Liver (tissue), 9 donors: ENCODE results near the gene GP1BB. TPM values are rescaled to one million over a fixed set of nuclear protein-coding genes. Genes with fewer than 3 reads are reported as not detected.

Source experiments
- DNase-seq: peaks from one replicate; pipeline ENCODE4 v3.0.0-alpha.2; 2017; ENCODE audit warnings: low spot score
- H3K27ac ChIP-seq, 2 donors: one replicate each; pipeline ENCODE4 v1.7.0; 2013; ENCODE audit warnings: inconsistent platforms in 2 of 2, low read length in 2 of 2, control low read depth in 1 of 2, low read depth in 1 of 2, mild to moderate bottlenecking in 1 of 2
- H3K27me3 ChIP-seq, 4 donors: one replicate each; pipeline versions ENCODE4 v1.6.1 to v1.7.0; 2013; ENCODE audit warnings: low read length in 3 of 4, inconsistent platforms in 1 of 4, mild to moderate bottlenecking in 1 of 4, moderate library complexity in 1 of 4; ENCODE audit not compliant: control insufficient read depth in 4 of 4, insufficient read depth in 4 of 4
- H3K36me3 ChIP-seq, 4 donors: one replicate each; pipeline versions ENCODE4 v1.6.1 to v1.7.0; 2013; ENCODE audit warnings: low read length in 3 of 4, mild to moderate bottlenecking in 3 of 4, low read depth in 1 of 4, moderate library complexity in 1 of 4; ENCODE audit not compliant: control insufficient read depth in 4 of 4, insufficient read depth in 3 of 4
- H3K4me1 ChIP-seq, 4 donors: one replicate each; pipeline versions ENCODE4 v1.6.1 to v1.7.0; 2013; ENCODE audit warnings: low read length in 3 of 4, mild to moderate bottlenecking in 3 of 4, moderate library complexity in 1 of 4; ENCODE audit not compliant: control insufficient read depth in 4 of 4, insufficient read depth in 4 of 4
- H3K4me3 ChIP-seq, 3 donors: one replicate each; pipeline versions ENCODE4 v1.6.1 to v1.7.0; 2013; ENCODE audit warnings: low read length in 3 of 3, control low read depth in 1 of 3, low read depth in 1 of 3, mild to moderate bottlenecking in 1 of 3
- H3K9ac ChIP-seq, 2 donors: one replicate each; pipeline ENCODE4 v1.7.0; 2013; ENCODE audit warnings: low read length in 2 of 2, mild to moderate bottlenecking in 2 of 2, moderate library complexity in 2 of 2, control low read depth in 1 of 2, low read depth in 1 of 2
- H3K9me3 ChIP-seq, 4 donors: one replicate each; pipeline versions ENCODE4 v1.6.1 to v1.7.0; 2013; ENCODE audit warnings: low read length in 3 of 4; ENCODE audit not compliant: control insufficient read depth in 4 of 4
- ATF3 ChIP-seq: IDR thresholded peaks from 2 replicates; pipeline ENCODE4 v1.6.1; 2016; ENCODE audit warnings: antibody characterized with exemption
- EGR1 ChIP-seq, 2 donors: IDR thresholded peaks; 2 replicates each; pipeline ENCODE4 v1.6.1; 2016 to 2018; ENCODE audit warnings: antibody characterized with exemption in 2 of 2, low read depth in 2 of 2
- FOXA1 ChIP-seq: IDR thresholded peaks from 2 replicates; pipeline ENCODE4 v1.6.1; 2016; ENCODE audit warnings: antibody characterized with exemption
- FOXA2 ChIP-seq: IDR thresholded peaks from 2 replicates; pipeline ENCODE4 v1.6.1; 2016; ENCODE audit warnings: antibody characterized with exemption
- HNF4A ChIP-seq, 2 donors: conservative IDR thresholded peaks; 2 replicates each; pipeline ENCODE4 v1.6.1; 2016; ENCODE audit warnings: antibody characterized with exemption in 2 of 2, mild to moderate bottlenecking in 2 of 2
- HNF4G ChIP-seq: IDR thresholded peaks from 2 replicates; pipeline ENCODE4 v1.6.1; 2016; ENCODE audit warnings: antibody characterized with exemption
- JUND ChIP-seq, 2 donors: IDR thresholded peaks; 2 replicates each; pipeline ENCODE4 v1.6.1; 2016; ENCODE audit warnings: antibody characterized with exemption in 2 of 2
- MAX ChIP-seq: IDR thresholded peaks from 2 replicates; pipeline ENCODE4 v1.6.1; 2016; ENCODE audit warnings: antibody characterized with exemption
- RAD21 ChIP-seq, 2 donors: IDR thresholded peaks; 2 replicates each; pipeline ENCODE4 v1.6.1; 2016; ENCODE audit warnings: antibody characterized with exemption in 2 of 2, mild to moderate bottlenecking in 2 of 2
- RXRA ChIP-seq, 2 donors: IDR thresholded peaks; 2 replicates each; pipeline ENCODE4 v1.6.1; 2017 to 2018; ENCODE audit warnings: antibody characterized with exemption in 2 of 2, mild to moderate bottlenecking in 1 of 2
- SP1 ChIP-seq: IDR thresholded peaks from 2 replicates; pipeline ENCODE4 v1.6.1; 2018; ENCODE audit warnings: antibody characterized with exemption, mild to moderate bottlenecking
- TAF1 ChIP-seq: conservative IDR thresholded peaks from 2 replicates; pipeline ENCODE4 v1.6.1; 2016; ENCODE audit warnings: antibody characterized with exemption, mild to moderate bottlenecking
- WGBS: extraction: QIAGEN DNeasy Blood & Tissue Kit; methylation state at CpG from one replicate; pipeline ENCODE4 v1.1.7; 2013; 5-methylcytosine and 5-hydroxymethylcytosine counted together
- polyA plus RNA-seq, 2 donors: library from polyadenylated mRNA; stranded (reverse) in 1 of 2; unstranded in 1 of 2; fragments of 200-250 nt in 1 of 2; fragments of >200 nt in 1 of 2; fragmentation: Nextera tagmentation in 1 of 2; extraction: Ambion mirVana in 1 of 2; gene quantifications; one replicate each; pipeline versions ENCODE4 v1.2.1 to v1.2.3, GENCODE V29; 2013 to 2015
- total RNA-seq, 2 donors: library from RNA; depleted of rRNA; stranded (reverse); fragments of >200 nt; gene quantifications; one replicate each; pipeline ENCODE4 v1.2.3, GENCODE V29; 2014
- TF ChIP-seq, protein P1 (sequence below): fragments of 150-350 bp; IDR thresholded peaks from 2 replicates; pipeline ENCODE4 v1.5.1; 2017; ENCODE audit warnings: improper control_type of control experiment, low read depth, low read length; ENCODE audit not compliant: missing input control
- donor health status: healthy.
- donor health status: healthy.
- donor health status: healthy.
- donor health status: healthy.
- donor health status: healthy.

GP1BB gene
- total and polyA plus RNA-seq, 4 donors: 0.38 to 5.7 (median 0.51) TPM; not detected in 1

- TF ChIP-seq, protein P1, sequence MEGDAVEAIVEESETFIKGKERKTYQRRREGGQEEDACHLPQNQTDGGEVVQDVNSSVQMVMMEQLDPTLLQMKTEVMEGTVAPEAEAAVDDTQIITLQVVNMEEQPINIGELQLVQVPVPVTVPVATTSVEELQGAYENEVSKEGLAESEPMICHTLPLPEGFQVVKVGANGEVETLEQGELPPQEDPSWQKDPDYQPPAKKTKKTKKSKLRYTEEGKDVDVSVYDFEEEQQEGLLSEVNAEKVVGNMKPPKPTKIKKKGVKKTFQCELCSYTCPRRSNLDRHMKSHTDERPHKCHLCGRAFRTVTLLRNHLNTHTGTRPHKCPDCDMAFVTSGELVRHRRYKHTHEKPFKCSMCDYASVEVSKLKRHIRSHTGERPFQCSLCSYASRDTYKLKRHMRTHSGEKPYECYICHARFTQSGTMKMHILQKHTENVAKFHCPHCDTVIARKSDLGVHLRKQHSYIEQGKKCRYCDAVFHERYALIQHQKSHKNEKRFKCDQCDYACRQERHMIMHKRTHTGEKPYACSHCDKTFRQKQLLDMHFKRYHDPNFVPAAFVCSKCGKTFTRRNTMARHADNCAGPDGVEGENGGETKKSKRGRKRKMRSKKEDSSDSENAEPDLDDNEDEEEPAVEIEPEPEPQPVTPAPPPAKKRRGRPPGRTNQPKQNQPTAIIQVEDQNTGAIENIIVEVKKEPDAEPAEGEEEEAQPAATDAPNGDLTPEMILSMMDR: no peak
- TF ChIP-seq HNF4A (conservative IDR thresholded peaks at IDR 0.05): no peak
- no peak for TF ChIP-seq FOXA2
Observed at GRCh38 chr22:19691007-19691720, 32.2 kb upstream of the GP1BB start (continued).

- Histone ChIP-seq H3K27ac (no peak overlapping the region), H3K9ac (no peak overlapping the region), H3K4me3 (no peak overlapping the region), H3K36me3 (no peaks in the 10 kb centered on the region), H3K4me1 (no peaks in the 10 kb centered on the region), H3K27me3 (peaks cover 0 to 4% (median 0%) of the 10 kb centered on the region in 4 donors), H3K9me3 (no peaks in the 10 kb centered on the region)
- DNase-seq: no peak
- WGBS: 43% methylated on average over 19 of the region's 19 CpGs
- no peak for TF ChIP-seq HNF4A (conservative IDR thresholded peaks at IDR 0.05)
- TF ChIP-seq FOXA2: no peak
- TF ChIP-seq FOXA1: no peak
- TF ChIP-seq SP1: no peak
- TF ChIP-seq JUND (IDR thresholded peaks at IDR 0.05): no peak
- no peak for TF ChIP-seq TAF1
- no peak for TF ChIP-seq RAD21 (IDR thresholded peaks at IDR 0.05)
- no peak for TF ChIP-seq ATF3
Observed at GRCh38 chr22:19691721-19692341, 31.5 kb upstream of the GP1BB start.

GRCh38 chr22:19693581-19693980 is 29.8 kb upstream of the GP1BB start:
- WGBS: 95% methylated on average over 14 of the region's 14 CpGs
- Histone ChIP-seq H3K27me3 (peaks cover 0 to 4% (median 0%) of the 10 kb centered on the region in 4 donors), H3K9ac (no peak overlapping the region), H3K9me3 (no peaks in the 10 kb centered on the region), H3K4me3 (no peak overlapping the region), H3K36me3 (no peaks in the 10 kb centered on the region), H3K27ac (no peak overlapping the region), H3K4me1 (no peaks in the 10 kb centered on the region)
- TF ChIP-seq FOXA2 (no peak), SP1 (no peak), FOXA1 (no peak), EGR1 (IDR thresholded peaks at IDR 0.05; ENCODE audit: low read depth in 2 of 2) (no peak), RXRA (IDR thresholded peaks at IDR 0.05) (no peak), HNF4G (no peak), MAX (no peak), HNF4A (conservative IDR thresholded peaks at IDR 0.05) (no peak)
- DNase-seq: no peak
